ENCODE measurements around the gene CTSF.
"Not testable (repeated sequence)": the region's sequence is repeated elsewhere in the genome, so short reads cannot be mapped to it uniquely, and the experiment has no call there.

Gene CTSF

GRCh38 chr11:66541892-66542291, 26.5 kb downstream of the CTSF start:
- TF ChIP-seq CTCF (IDR thresholded peaks at IDR 0.05; ENCODE audit: control insufficient read depth, extremely low read depth, insufficient read depth), result no peak
- DNase-seq (ENCODE audit: low read depth), result no peak
- no peak overlapping the region for H3K4me3 ChIP-seq (ENCODE audit: low read depth, low read length)

GRCh38 chr11:66540598-66540997, 27.8 kb downstream of the CTSF start:
- not testable (repeated sequence) for DNase-seq (ENCODE audit: low read depth); H3K4me3 ChIP-seq (ENCODE audit: low read depth, low read length)

- H3K4me3 ChIP-seq (ENCODE audit: low read depth, low read length), result no peak overlapping the region
- TF ChIP-seq CTCF (IDR thresholded peaks at IDR 0.05; ENCODE audit: control insufficient read depth, extremely low read depth, insufficient read depth), result no peak
- DNase-seq (ENCODE audit: low read depth), result no peak
Observed at GRCh38 chr11:66539870-66540213, 28.6 kb downstream of the CTSF start.

GRCh38 chr11:66539170-66539869, 29.1 kb downstream of the CTSF start:
- DNase-seq (ENCODE audit: low read depth), result no peak
- TF ChIP-seq CTCF (IDR thresholded peaks at IDR 0.05; ENCODE audit: control insufficient read depth, extremely low read depth, insufficient read depth), result no peak

GRCh38 chr11:66532784-66533183, 35.6 kb downstream of the CTSF start:
- no peak for DNase-seq (ENCODE audit: low read depth)
- TF ChIP-seq CTCF (IDR thresholded peaks at IDR 0.05; ENCODE audit: control insufficient read depth, extremely low read depth, insufficient read depth), result no peak
- H3K4me3 ChIP-seq (ENCODE audit: low read depth, low read length), result no peak overlapping the region

More at GRCh38 chr11:66539170-66539869, 29.1 kb downstream of the CTSF start:
- no peak overlapping the region for H3K4me3 ChIP-seq (ENCODE audit: low read depth, low read length)

- DNase-seq (ENCODE audit: low read depth), result no peak
- H3K4me3 ChIP-seq (ENCODE audit: low read depth, low read length), result no peak overlapping the region
- no peak for TF ChIP-seq CTCF (IDR thresholded peaks at IDR 0.05; ENCODE audit: control insufficient read depth, extremely low read depth, insufficient read depth)
Observed at GRCh38 chr11:66531841-66532240, 36.6 kb downstream of the CTSF start.

GRCh38 chr11:66530927-66531709, 37.3 kb downstream of the CTSF start:
- H3K4me3 ChIP-seq (ENCODE audit: low read depth, low read length), result no peak overlapping the region
- DNase-seq (ENCODE audit: low read depth), result no peak
- no peak for TF ChIP-seq CTCF (IDR thresholded peaks at IDR 0.05; ENCODE audit: control insufficient read depth, extremely low read depth, insufficient read depth)

All from LNCaP clone FGC (cell line).